ENCODE data around the gene CYS1. TPM values are rescaled to one million over a fixed set of nuclear protein-coding genes. Genes with fewer than 3 reads are reported as not detected.
"Not testable (repeated sequence)": the region's sequence is repeated elsewhere in the genome, so short reads cannot be mapped to it uniquely, and the experiment has no call there.

CYS1 gene
- total RNA-seq, 1 donor from 2014 or later: 0.56 TPM

GRCh38 chr2:10033251-10034006 is 46.8 kb downstream of the CYS1 start:
- Histone ChIP-seq H3K4me2 (no peak overlapping the region), H3K27me3 (no peaks in the 10 kb centered on the region), H3K9ac (no peak overlapping the region), H2AFZ (replicated peaks) (no peak overlapping the region), H3K36me3 (no peaks in the 10 kb centered on the region), H4K20me1 (ENCODE audit: low read depth) (no peaks in the 10 kb centered on the region), H3K9me3 (ENCODE audit: low read depth) (no peaks in the 10 kb centered on the region), H3K4me1 (peaks cover 19% of the 10 kb centered on the region), H3K4me3 (no peak overlapping the region), H3K27ac (no peak overlapping the region), H3F3A (ENCODE audit: low read depth) (no peaks in the 10 kb centered on the region), H3K79me2 (ENCODE audit: low read depth) (no peaks in the 10 kb centered on the region)
- DNase-seq (ENCODE audit: low spot score): no peak
- Mint-ChIP-seq H3K27ac (peak overlapping the region; percentile 76), H3K27me3 (ENCODE audit: insufficient read depth, low read depth) (peaks cover 5% of the 10 kb centered on the region), H3K36me3 (no peaks in the 10 kb centered on the region), H3K9me3 (no peaks in the 10 kb centered on the region), H3K4me3 (no peak overlapping the region), H3K4me1 (peaks cover 22% of the 10 kb centered on the region)
- TF ChIP-seq EZH2 (IDR thresholded peaks at IDR 0.05): no peak
- no peak for TF ChIP-seq CTCF (IDR thresholded peaks at IDR 0.05)
- TF ChIP-seq EZH2phosphoT487 (IDR thresholded peaks at IDR 0.05): no peak

- H3K4me3 ChIP-seq: no peak overlapping the region
- H3K9me3 Mint-ChIP-seq: no peaks in the 10 kb centered on the region
- TF ChIP-seq EZH2phosphoT487 (IDR thresholded peaks at IDR 0.05): no peak
- no peak for TF ChIP-seq CTCF (IDR thresholded peaks at IDR 0.05)
- TF ChIP-seq EZH2 (IDR thresholded peaks at IDR 0.05): no peak
- no peak overlapping the region for H3K4me3 Mint-ChIP-seq
- no peak for DNase-seq (ENCODE audit: low spot score)
- peaks cover 27% of the 10 kb centered on the region for H3K4me1 Mint-ChIP-seq
- no peaks in the 10 kb centered on the region for H3K9me3 ChIP-seq (ENCODE audit: low read depth)
- H3K27ac ChIP-seq: no peak overlapping the region
- H4K20me1 ChIP-seq (ENCODE audit: low read depth): no peaks in the 10 kb centered on the region
- no peak overlapping the region for H3K9ac ChIP-seq
- peak overlapping the region; percentile 63 for H3K27ac Mint-ChIP-seq
- no peak overlapping the region for H3K4me2 ChIP-seq
- H3K79me2 ChIP-seq (ENCODE audit: low read depth): no peaks in the 10 kb centered on the region
- no peaks in the 10 kb centered on the region for H3K36me3 Mint-ChIP-seq
- H2AFZ ChIP-seq (replicated peaks): no peak overlapping the region
- H3F3A ChIP-seq (ENCODE audit: low read depth): no peaks in the 10 kb centered on the region
- peaks cover 5% of the 10 kb centered on the region for H3K27me3 Mint-ChIP-seq (ENCODE audit: insufficient read depth, low read depth)
- peaks cover 19% of the 10 kb centered on the region for H3K4me1 ChIP-seq
- no peaks in the 10 kb centered on the region for H3K27me3 ChIP-seq
- H3K36me3 ChIP-seq: no peaks in the 10 kb centered on the region
Observed at GRCh38 chr2:10032746-10033105, 47.5 kb downstream of the CYS1 start.

GRCh38 chr2:10031886-10032745 is 48.1 kb downstream of the CYS1 start:
- Histone ChIP-seq H3K4me2 (no peak overlapping the region), H3K9me3 (ENCODE audit: low read depth) (no peaks in the 10 kb centered on the region), H3K27me3 (no peaks in the 10 kb centered on the region), H3K4me1 (peaks cover 19% of the 10 kb centered on the region), H3K9ac (no peak overlapping the region), H3K79me2 (ENCODE audit: low read depth) (no peaks in the 10 kb centered on the region), H3K4me3 (no peak overlapping the region), H3K27ac (no peak overlapping the region), H4K20me1 (ENCODE audit: low read depth) (no peaks in the 10 kb centered on the region), H3F3A (ENCODE audit: low read depth) (no peaks in the 10 kb centered on the region), H3K36me3 (no peaks in the 10 kb centered on the region), H2AFZ (replicated peaks) (no peak overlapping the region)
- DNase-seq (ENCODE audit: low spot score): no peak
- peaks cover 27% of the 10 kb centered on the region for H3K4me1 Mint-ChIP-seq
- no peak for TF ChIP-seq CTCF (IDR thresholded peaks at IDR 0.05)
- TF ChIP-seq EZH2phosphoT487 (IDR thresholded peaks at IDR 0.05): no peak
- no peak for TF ChIP-seq EZH2 (IDR thresholded peaks at IDR 0.05)
- no peak overlapping the region for H3K4me3 Mint-ChIP-seq
- H3K36me3 Mint-ChIP-seq: no peaks in the 10 kb centered on the region
- H3K27me3 Mint-ChIP-seq (ENCODE audit: insufficient read depth, low read depth): peaks cover 5% of the 10 kb centered on the region
- H3K27ac Mint-ChIP-seq: peak overlapping the region; percentile 63
- H3K9me3 Mint-ChIP-seq: no peaks in the 10 kb centered on the region

- not testable (repeated sequence) for H3K4me3 Mint-ChIP-seq; H3K9me3 Mint-ChIP-seq; H3K4me3 ChIP-seq; H3K27ac ChIP-seq; H3K4me2 ChIP-seq; H3K79me2 ChIP-seq (ENCODE audit: low read depth); H3K36me3 Mint-ChIP-seq; H3K9me3 ChIP-seq (ENCODE audit: low read depth); H3K27me3 ChIP-seq; H2AFZ ChIP-seq (replicated peaks); DNase-seq (ENCODE audit: low spot score); H4K20me1 ChIP-seq (ENCODE audit: low read depth); H3F3A ChIP-seq (ENCODE audit: low read depth); H3K27me3 Mint-ChIP-seq (ENCODE audit: insufficient read depth, low read depth); H3K27ac Mint-ChIP-seq; H3K36me3 ChIP-seq; H3K9ac ChIP-seq
- peaks cover 27% of the 10 kb centered on the region for H3K4me1 Mint-ChIP-seq
- H3K4me1 ChIP-seq: peaks cover 19% of the 10 kb centered on the region
Observed at GRCh38 chr2:10030798-10031197, 49.4 kb downstream of the CYS1 start.
